ENCODE measurements around the gene LRP10.
"Not testable (repeated sequence)": the region's sequence is repeated elsewhere in the genome, so short reads cannot be mapped to it uniquely, and the experiment has no call there.

Gene LRP10

DNA sequence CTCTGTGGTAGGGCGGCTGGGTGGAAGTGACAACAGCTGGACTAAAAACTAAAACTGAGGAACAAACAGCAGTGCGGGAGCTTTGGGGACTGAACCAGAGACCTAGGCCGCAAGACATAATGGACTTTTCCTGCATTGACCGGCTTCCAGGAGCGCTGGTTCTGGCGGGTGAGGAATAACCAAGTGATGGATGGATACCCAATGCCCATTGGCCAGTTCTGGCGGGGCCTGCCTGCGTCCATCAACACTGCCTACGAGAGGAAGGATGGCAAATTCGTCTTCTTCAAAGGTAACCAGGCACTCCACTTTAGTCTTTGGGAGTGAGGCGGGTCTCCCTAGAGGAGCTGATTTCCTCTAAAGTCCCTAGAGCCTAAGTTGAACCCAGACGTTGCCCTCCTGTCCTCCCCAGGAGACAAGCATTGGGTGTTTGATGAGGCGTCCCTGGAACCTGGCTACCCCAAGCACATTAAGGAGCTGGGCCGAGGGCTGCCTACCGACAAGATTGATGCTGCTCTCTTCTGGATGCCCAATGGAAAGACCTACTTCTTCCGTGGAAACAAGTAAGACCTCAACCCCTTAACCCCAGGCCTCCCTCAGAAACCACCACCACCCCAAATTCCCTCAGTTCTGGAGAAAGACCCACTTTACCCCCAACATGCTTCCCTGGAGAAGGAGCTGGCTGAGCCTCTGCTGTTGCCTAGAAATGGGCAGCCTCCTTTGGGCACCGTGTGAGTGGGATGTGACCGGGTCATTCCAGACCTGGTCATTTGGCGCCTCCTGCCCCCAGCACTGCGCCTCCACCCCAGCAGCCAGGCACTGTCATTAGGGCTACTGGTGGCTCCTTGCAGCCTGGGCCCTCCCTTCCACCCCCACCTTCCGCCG, 27.1 kb upstream of the LRP10 start:
- no peak for DNase-seq

DNA sequence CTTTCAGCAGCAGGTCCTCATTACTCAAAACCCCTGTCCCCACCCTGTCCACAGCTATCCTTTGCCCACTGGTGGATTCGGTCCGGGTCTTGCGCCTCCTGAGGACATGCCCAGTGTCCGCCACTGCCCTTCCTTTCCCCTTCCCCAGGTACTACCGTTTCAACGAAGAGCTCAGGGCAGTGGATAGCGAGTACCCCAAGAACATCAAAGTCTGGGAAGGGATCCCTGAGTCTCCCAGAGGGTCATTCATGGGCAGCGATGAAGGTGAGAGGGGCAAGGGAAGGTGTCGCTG, 26.5 kb upstream of the LRP10 start:
- DNase-seq = no peak

DNA sequence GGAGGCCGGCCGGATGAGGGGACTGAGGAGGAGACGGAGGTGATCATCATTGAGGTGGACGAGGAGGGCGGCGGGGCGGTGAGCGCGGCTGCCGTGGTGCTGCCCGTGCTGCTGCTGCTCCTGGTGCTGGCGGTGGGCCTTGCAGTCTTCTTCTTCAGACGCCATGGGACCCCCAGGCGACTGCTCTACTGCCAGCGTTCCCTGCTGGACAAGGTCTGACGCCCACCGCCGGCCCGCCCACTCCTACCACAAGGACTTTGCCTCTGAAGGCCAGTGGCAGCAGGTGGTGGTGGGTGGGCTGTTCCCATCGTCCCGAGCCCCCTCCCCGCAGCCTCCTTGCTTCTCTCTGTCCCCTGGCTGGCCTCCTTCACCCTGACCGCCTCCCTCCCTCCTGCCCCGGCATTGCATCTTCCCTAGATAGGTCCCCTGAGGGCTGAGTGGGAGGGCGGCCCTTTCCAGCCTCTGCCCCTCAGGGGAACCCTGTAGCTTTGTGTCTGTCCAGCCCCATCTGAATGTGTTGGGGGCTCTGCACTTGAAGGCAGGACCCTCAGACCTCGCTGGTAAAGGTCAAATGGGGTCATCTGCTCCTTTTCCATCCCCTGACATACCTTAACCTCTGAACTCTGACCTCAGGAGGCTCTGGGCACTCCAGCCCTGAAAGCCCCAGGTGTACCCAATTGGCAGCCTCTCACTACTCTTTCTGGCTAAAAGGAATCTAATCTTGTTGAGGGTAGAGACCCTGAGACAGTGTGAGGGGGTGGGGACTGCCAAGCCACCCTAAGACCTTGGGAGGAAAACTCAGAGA, 25.5 kb upstream of the LRP10 start:
- no peak for DNase-seq

DNA sequence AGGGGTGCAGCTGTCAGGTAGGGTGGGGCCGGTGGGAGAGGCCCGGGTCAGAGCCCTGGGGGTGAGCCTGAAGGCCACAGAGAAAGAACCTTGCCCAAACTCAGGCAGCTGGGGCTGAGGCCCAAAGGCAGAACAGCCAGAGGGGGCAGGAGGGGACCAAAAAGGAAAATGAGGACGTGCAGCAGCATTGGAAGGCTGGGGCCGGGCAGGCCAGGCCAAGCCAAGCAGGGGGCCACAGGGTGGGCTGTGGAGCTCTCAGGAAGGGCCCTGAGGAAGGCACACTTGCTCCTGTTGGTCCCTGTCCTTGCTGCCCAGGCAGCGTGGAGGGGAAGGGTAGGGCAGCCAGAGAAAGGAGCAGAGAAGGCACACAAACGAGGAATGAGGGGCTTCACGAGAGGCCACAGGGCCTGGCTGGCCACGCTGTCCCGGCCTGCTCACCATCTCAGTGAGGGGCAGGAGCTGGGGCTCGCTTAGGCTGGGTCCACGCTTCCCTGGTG, 24.7 kb upstream of the LRP10 start:
- no peak for DNase-seq

DNA sequence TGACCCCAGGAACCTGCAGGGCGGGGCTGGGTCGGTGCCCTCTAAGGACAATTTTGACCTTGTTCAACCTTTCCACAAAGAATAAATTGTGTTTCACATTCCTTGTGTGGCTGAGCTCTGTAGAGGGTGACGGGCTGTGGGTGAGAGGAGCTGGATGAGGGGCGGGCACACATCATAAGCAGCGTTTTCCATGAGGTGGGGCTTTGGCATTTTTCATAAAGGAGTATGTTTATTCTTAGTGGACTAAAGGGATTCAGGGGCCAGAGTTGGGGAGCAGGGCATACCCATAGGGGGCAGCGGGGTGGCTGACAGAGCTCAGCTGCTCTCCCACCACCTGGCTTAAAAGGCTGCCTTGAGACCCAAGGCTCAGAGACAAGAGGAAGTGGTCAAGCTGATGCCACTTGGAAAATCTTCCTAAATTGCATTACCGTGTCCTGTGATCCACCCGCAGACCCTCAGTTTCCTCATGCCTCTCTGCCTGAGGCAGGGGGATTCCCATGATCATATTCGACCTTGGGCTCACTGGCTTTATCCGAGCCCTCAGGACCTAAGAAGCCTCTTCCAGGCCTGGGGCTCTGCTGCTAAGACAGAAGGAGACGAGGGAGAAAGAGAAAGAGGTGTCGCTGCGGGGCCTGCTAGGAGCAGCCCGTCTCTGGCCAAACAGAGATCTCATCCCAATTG, 23.7 kb upstream of the LRP10 start:
- no peak for DNase-seq

DNA sequence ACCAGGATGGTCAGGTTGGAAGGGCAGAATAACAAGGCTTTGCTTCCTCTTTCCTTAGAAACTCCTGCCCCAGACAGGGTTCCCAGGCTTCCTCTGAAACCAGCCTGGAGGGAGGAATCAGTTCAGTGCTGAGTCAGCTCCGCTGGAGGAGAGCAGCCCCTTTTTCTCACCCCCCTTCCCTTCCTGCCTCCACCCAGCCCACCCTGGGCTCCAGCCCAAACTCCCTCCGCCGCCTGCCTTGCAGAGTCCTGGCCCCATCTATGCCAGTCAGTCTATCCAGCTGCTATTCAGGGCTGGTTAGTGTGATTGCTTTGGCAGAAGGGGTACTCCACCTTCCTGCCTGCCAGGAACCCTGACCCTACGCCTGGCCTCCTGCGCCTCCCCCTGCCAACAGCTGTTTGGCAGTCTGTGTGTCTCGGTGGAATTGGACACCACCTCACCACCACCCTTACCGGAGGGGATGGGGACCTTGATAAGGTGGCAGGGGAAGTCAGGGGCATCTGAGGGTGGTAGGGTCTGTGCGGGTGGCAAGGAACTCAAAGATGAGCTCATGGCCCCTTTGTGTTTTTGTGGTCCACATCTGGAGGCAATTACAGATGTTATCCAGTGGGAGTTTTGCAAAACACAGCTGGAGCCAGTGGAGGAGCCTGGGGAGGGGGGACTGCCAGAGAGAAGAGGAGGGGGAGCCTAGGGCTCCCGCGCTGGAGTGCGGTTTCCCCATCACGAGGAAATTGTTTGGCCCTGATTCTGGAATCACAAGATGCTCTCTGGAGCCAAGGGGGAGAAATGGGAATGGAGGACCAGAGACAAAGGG, 23.0 kb upstream of the LRP10 start:
- DNase-seq = no peak

DNA sequence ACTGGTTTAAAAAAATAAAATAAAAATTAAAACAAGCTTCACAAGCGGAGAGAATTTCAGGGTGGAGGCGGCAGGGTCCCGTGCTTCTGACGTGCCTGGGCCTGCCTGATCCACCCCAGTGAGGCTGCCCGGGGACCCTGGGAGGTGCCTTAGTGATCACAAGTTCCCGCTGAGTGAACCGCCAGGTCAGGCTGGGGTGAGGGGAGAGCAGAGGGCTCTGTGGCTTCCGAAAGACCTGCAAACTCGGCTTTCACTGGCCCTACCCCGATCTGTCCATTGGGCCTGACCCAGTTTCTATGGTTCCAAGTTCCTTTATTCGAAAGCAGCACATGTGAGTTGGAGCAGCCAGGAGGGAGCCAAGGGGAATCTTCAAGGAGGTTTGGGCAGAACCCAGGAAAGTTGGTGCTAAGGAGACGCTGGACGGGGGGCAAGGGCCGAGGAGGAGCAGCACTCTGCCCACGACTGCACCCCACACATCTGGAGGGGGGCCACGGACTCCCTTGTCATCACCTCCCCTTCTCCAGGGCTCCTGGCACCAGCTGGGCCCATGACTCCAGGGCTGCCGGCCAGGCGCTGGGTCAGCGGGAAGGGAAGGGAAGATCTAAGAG, 22.2 kb upstream of the LRP10 start:
- no peak for DNase-seq

DNA sequence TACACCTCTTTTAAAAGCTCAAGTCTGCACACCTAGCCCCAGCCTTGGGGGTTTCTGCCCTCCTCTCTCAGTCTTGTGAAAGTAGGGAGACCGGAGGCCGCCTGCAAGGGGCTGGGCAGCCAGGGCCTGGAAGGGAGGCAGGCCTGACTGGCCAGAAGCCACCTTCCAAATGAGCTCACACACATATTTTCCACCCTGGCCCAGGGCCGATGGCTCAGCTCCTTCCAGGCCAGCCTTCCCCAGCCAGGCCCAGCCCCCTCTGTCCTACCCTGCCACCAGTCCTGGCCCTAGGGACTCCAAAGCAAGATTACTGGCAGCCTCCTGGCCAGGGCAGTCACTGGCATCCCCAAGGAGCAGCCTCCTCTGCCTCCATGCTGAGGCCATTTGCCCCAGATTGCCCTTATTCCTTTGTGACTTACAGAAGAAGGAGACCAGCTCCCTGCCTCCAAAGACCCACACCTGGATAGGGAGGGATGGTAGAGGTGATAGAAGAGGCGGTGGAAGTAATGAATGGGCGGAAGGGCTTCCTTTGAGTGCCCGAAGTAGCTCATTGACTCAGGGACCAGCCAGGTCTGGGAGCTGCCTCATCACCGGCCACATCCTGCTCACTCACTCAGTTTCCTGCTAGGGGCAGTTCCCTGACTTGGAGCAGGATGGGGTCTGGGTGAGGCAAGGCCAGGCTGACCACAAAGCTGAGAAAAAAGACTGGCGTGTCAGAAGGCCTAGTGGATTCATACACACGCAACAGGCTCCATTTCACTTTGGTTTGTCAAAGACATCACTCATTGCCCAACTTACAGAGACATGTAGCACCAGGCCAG, 20.4 kb upstream of the LRP10 start:
- no peak for DNase-seq

DNA sequence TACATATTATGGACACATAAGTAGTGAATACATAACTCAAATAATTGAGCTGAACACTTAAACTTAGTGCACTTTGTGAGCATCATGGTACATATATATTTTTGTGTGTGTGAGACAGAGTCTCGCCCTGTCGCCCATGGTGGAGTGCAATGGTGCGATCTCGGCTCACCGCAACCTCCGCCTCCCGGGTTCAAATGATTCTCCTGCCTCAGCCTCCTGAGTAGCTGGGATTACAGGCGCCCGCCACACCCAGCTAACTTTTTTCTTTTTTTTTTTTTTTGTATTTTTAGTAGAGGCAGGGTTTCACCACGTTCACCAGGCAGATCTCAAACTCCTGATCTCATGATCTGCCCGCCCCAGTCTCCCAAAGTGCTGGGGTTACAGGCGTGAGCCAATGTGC, 19.4 kb upstream of the LRP10 start:
- not testable (repeated sequence) for DNase-seq

DNA sequence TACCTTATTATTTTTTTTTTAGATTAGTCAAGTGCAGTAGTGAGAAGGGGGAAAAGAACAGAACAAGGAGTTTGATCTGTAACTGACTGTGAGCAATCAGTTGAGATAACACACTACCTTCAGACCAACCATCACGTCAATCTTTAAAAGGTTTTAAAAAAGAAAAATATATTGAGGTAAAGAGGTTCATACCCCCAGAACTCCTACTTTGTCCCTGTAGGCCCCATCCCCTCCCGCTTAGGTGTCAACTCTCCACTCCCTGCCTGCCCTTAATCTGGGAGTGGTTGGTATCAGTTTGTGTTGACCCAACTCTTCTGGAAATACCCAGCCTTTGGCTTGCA, 19.0 kb upstream of the LRP10 start:
- DNase-seq = no peak

DNA sequence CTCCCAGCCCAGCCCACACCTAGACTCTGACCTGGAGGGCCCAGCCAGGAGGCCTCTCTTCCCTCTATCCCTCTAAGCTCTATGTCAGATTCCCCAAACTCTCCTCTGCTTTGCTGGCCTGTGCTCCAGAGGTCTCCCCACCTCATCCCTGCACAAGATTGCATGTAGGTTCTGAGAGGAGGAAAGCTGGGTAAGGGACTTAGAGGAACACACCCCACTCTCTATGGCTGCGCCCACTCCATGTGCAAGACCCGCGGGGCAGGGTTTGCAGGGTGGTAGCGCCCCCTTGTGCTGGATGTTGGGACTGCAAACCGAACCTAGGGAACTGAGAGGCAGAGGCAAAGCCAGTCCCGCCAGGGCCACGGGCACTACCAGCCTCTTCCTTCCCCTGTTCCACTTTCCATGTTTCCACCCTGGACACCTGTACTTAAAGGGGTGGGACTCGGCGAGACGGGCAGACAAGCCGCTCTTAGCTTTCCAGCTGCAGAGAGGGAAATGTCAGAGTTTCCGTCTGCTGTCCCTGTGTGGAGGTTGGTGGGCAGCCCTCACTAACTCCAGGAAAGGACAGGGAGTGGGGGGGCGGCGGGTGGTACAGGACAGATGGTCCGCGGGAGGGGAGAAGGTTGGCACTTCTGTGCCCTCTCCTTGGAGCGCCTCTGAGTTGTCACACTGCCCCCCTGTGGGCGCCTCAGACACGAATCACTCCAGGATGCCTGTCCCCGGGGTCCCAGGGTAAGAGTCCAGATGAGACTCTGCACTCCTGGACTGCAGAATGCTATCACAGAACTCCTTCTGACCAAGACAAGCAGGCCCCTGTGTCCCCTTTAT, 18.4 kb upstream of the LRP10 start:
- DNase-seq = peak; percentile 100

DNA sequence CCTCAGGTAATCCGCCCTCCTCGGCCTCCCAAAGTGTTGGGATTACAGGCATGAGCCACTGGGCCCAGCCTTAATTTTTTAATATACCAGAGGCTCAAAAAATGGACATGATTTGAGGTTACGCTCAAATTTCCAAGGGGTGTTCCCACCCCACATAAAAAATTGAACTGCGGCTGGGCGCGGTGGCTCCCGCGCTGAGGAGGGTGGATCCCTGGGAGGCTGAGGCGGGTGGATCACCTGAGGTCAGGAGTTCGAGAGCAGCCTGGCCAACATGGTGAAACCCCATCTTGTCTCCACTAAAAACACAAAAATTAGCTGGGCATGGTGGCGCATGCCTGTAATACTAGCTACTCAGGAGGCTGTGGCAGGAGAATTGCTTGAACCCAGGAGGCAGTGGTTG, 17.2 kb upstream of the LRP10 start:
- DNase-seq = not testable (repeated sequence)

DNA sequence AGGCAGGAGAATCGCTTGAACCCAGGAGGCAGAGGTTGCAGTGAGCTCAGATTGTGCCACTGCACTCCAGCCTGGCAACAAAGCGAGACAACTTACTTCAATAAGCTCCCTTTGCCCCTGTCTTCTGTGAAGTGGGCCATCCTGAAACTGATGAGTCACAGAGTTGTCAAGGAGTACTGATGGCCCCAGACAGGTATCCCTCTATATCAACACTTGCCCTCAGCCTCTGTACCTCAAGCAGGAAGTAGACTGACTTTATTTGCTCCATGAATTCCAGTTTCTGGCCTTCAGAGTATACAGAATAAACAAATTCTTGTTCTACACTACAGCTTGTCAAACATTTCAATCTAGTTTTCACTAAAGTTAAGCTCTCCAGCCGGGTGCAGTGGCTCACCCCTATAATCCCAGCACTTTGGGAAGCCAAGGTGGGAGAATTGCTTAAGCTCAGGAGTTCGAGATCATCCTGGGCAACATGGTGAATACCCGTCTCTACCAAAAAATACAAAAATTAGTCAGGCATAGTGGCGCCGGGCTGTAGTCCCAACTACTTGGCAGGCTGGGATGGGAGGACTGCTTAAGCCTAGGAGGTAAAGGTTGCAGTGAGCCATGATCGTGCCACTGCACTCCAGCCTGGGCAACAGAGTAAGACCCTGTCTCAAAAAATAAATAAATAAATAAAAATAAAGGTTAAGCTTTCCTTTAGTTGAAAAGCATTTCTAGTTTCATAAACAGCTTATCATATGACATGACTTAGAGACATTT, 16.4 kb upstream of the LRP10 start:
- DNase-seq = no peak

DNA sequence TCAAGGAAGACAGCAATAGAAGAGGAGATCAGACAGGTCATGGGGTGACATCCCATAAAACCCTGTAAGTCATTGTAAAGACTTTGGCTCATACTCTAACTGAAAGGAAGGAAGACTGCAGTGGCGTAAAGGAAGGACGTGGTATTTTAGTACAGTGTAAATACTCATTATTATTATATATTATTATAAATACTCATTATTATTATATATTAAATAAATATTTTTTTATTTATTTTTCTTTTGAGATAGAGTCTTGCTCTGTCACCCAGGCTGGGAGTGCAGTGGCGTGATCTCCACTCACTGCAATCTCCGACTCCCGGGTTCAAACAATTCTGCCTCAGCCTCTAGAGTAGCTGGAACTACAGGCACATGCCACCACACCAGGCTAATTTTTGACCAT, 15.1 kb upstream of the LRP10 start:
- no peak for DNase-seq

DNA sequence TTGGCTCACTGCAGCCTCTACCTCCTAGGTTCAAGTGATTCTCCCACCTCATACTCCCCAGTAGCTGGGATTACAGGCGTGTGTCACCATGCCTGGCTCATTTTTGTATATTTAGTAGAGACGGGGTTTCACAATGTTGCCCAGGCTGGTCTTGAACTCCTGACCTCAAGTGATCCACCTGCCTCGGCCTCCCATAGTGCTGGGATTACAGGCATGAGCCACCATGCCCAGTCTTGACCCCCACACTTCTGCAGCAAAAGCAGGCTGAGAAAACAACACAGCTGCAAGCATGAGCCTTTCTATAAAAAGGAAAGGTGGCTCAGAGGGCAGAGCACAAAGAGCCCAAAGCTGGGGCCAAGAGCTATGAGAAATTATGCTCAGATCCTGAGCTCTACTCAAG, 11.2 kb upstream of the LRP10 start:
- not testable (repeated sequence) for DNase-seq

DNA sequence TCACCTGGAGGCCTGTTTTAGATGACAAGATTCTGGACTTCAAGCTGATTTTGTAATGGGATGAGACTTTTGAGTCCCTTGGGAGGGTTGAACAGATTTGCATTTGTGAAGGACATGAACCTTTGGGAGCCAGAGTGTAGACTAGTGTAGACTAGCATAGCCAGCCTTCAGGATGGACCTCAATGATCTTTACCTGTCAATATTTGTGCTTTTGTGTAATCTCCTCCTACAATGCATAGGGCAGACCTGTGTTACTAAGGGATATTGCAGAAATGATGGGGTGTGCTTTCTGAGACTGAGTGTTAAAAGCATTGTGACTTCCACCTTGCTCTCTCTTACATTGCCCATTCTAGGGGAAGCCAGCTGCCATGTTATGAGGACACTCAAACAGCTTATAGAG, 9.9 kb upstream of the LRP10 start:
- DNase-seq = no peak

DNA sequence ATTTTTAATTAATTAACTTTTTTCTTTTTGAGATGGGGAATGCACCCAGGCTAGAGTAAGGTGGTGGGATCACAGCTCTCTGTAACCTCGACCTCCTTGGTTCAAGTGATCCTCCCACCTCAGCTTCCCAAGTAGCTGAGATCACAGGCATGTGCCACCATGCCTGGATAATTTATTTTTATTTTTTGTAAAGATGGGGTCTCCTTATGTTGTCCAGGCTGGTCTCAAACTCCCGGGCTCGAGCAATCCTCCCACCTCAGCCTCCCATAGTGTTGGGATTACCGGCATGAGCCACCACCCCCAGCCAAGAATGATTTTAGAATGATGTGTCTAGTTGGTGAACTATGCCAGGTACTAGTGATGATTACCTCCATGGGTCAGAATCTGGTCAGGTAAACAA, 6.6 kb upstream of the LRP10 start:
- no peak for DNase-seq

DNA sequence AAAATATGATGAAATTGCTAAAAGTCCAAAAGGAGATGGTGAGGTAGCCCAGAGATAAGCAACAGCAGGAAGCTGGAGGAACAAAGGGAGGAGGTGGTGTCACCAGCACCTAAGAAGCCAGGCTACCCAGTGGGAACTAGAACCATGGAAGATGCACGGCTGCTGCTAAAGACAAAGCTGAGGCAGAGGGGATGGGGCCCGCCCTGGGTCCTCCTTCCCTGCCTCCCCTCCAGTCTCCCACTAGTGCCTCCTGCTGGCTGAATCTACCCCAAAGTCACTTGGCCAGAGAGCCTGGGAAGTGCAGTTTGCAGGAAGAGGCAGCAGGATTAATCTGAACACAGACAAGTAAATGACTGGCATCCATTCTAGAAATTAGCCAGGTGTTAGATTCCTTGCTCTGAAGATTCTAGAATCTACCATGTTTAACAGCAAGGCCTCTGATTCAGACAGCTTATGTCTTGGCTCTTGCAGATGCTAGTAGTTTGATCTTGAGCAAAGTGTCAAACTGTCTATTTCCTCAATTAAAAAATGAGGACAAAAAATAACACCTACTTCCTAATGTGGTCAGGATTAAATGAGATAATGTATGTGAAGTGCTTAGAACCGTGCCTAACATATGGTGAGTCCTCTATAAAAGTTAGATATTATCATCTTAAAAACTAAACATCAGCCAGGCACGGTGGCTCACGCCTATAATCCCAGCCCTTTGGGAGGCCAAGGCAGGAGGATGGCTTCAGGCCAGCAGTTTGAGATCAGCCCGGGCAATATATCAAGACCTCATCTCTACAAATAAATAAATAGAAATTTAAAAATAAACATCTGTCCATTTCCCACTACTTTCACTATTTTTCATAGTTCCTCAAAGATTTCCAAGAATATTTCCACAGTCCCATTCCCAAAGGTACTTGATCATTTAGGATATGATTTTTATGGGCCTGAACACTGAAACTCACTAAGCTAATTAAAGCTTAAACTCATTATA, 5.8 kb upstream of the LRP10 start:
- no peak for DNase-seq

DNA sequence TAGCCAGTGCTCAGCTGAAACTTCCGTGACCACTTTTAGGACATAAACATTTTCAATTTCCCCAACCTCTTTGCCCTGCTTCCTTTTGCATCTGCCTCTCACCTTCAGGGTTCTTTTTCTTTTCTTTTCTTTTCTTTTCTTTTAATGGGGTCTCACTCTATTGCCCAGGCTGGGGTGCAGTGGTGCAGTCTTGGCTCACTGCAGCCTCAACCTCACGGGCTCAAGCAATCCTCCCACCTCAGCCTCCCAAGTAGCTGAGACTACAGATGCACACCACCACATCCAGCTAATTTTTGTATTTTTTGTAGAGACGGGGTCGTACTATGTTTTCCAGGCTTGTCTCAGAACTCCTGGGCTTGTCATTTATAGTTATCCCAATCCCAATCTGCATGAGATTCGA, 4.7 kb upstream of the LRP10 start:
- DNase-seq = no peak
